Ishikawa (cell line): ENCODE measurements around the gene TRAF3IP1.

Source experiments
- CEBPB ChIP-seq: IDR thresholded peaks from 2 replicates; pipeline ENCODE4 v1.6.1; 2012
- CREB1 ChIP-seq: IDR thresholded peaks from 2 replicates; pipeline ENCODE4 v1.6.1; 2012; ENCODE audit warnings: low read depth
- EGR1 ChIP-seq: IDR thresholded peaks from 2 replicates; pipeline ENCODE4 v1.6.1; 2012
- EP300 ChIP-seq: IDR thresholded peaks from 2 replicates; pipeline ENCODE4 v1.6.1; 2012; ENCODE audit warnings: borderline replicate concordance
- FOXM1 ChIP-seq: IDR thresholded peaks from 2 replicates; pipeline ENCODE4 v1.6.1; 2012; ENCODE audit warnings: low read depth, borderline replicate concordance
- NFIC ChIP-seq: IDR thresholded peaks from 2 replicates; pipeline ENCODE4 v1.6.1; 2012
- RAD21 ChIP-seq: IDR thresholded peaks from 2 replicates; pipeline ENCODE4 v1.6.1; 2012; ENCODE audit warnings: low read depth
- TAF1 ChIP-seq: IDR thresholded peaks from 2 replicates; pipeline ENCODE4 v1.6.1; 2012; ENCODE audit warnings: low read depth, mild to moderate bottlenecking
- TCF12 ChIP-seq: IDR thresholded peaks from 2 replicates; pipeline ENCODE4 v1.6.1; 2012; ENCODE audit warnings: low read depth
- TEAD4 ChIP-seq: IDR thresholded peaks from 2 replicates; pipeline ENCODE4 v1.6.1; 2012
- USF1 ChIP-seq: IDR thresholded peaks from 2 replicates; pipeline ENCODE4 v1.6.1; 2012
- YY1 ChIP-seq: IDR thresholded peaks from 2 replicates; pipeline ENCODE4 v1.6.1; 2012; ENCODE audit warnings: low read depth
- ZBTB7A ChIP-seq: IDR thresholded peaks from 2 replicates; pipeline ENCODE4 v1.6.1; 2012; ENCODE audit warnings: low read depth
- TF ChIP-seq, protein P1 (sequence below): IDR thresholded peaks from 2 replicates; pipeline ENCODE4 v1.6.1; 2012
- TF ChIP-seq, protein P2 (sequence below): IDR thresholded peaks from 2 replicates; pipeline ENCODE4 v1.6.1; 2012; ENCODE audit warnings: low read depth, mild to moderate bottlenecking

The TRAF3IP1 gene

GRCh38 chr2:238288650-238289573 is 31.4 kb upstream of the TRAF3IP1 start:
- TF ChIP-seq TEAD4, result no peak
- 0 out of 2 replicates have a peak, but pooled peaks have one; percentile 2 for TF ChIP-seq USF1
- peak; percentile 56 for TF ChIP-seq EGR1
- no peak; the same call in 1 of the 2 replicates for TF ChIP-seq CEBPB
- TF ChIP-seq YY1, result peak; percentile 86
- no peak for TF ChIP-seq ZBTB7A
- TF ChIP-seq NFIC, result 0 out of 2 replicates have a peak, but pooled peaks have one; percentile 15
- peak; percentile 67 for TF ChIP-seq CREB1
- peak; percentile 67 for TF ChIP-seq TAF1
- TF ChIP-seq, protein P1, sequence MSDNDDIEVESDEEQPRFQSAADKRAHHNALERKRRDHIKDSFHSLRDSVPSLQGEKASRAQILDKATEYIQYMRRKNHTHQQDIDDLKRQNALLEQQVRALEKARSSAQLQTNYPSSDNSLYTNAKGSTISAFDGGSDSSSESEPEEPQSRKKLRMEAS, result peak; percentile 98
- TF ChIP-seq, protein P2, sequence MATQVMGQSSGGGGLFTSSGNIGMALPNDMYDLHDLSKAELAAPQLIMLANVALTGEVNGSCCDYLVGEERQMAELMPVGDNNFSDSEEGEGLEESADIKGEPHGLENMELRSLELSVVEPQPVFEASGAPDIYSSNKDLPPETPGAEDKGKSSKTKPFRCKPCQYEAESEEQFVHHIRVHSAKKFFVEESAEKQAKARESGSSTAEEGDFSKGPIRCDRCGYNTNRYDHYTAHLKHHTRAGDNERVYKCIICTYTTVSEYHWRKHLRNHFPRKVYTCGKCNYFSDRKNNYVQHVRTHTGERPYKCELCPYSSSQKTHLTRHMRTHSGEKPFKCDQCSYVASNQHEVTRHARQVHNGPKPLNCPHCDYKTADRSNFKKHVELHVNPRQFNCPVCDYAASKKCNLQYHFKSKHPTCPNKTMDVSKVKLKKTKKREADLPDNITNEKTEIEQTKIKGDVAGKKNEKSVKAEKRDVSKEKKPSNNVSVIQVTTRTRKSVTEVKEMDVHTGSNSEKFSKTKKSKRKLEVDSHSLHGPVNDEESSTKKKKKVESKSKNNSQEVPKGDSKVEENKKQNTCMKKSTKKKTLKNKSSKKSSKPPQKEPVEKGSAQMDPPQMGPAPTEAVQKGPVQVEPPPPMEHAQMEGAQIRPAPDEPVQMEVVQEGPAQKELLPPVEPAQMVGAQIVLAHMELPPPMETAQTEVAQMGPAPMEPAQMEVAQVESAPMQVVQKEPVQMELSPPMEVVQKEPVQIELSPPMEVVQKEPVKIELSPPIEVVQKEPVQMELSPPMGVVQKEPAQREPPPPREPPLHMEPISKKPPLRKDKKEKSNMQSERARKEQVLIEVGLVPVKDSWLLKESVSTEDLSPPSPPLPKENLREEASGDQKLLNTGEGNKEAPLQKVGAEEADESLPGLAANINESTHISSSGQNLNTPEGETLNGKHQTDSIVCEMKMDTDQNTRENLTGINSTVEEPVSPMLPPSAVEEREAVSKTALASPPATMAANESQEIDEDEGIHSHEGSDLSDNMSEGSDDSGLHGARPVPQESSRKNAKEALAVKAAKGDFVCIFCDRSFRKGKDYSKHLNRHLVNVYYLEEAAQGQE, result no peak
- TF ChIP-seq FOXM1, result 0 out of 2 replicates have a peak, but pooled peaks have one; percentile 37
- TF ChIP-seq EP300, result peak; percentile 41; the same call in 1 of the 2 replicates
- no peak for TF ChIP-seq RAD21

- no peak for TF ChIP-seq EGR1
- TF ChIP-seq RAD21, result no peak
- no peak for TF ChIP-seq YY1
These were observed 30.7 kb upstream of the TRAF3IP1 start for GRCh38 chr2:238289574-238289973.

DNA sequence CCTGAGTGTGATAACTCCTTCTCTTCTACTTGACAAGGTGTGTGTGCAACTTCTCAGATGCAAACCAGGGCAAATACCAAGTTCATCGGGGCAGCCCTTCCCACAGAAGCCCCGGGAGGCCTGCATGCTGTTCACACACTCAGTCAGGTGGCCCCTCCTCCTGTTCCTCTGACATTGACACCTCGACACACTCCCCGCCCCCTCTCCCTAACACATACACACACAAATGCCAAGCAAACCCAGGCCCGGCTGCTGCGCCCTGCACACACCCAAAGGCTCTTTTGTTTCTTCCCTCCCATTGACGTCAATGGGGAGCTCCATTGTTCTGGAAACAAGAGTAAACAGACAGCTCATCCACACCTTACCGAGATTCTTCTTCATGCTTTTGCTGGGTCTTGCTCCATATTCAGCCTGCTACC is 30.2 kb upstream of the TRAF3IP1 start:
- TF ChIP-seq, protein P1, result peak; percentile 78
- TF ChIP-seq TEAD4, result peak; percentile 58
- TF ChIP-seq TAF1, result no peak
- peak; percentile 66 for TF ChIP-seq EP300
- TF ChIP-seq, protein P2, result no peak
- TF ChIP-seq USF1, result peak; percentile 66
- TF ChIP-seq NFIC, result 0 out of 2 replicates have a peak, but pooled peaks have one; percentile 28
- TF ChIP-seq YY1, result no peak
- peak; percentile 76; the same call in 1 of the 2 replicates for TF ChIP-seq TCF12
- no peak for TF ChIP-seq FOXM1
- TF ChIP-seq ZBTB7A, result no peak
- TF ChIP-seq CEBPB, result no peak
- TF ChIP-seq CREB1, result peak; percentile 54; the same call in 1 of the 2 replicates
- TF ChIP-seq RAD21, result no peak

GRCh38 chr2:238290715-238291549 is 29.4 kb upstream of the TRAF3IP1 start:
- no peak for TF ChIP-seq ZBTB7A
- TF ChIP-seq CREB1, result no peak
- TF ChIP-seq USF1, result no peak
- no peak for TF ChIP-seq EGR1
- TF ChIP-seq EP300, result no peak
- no peak for TF ChIP-seq CEBPB
- no peak for TF ChIP-seq TEAD4
- no peak for TF ChIP-seq TCF12
- TF ChIP-seq, protein P2, result no peak
- TF ChIP-seq TAF1, result no peak
- no peak for TF ChIP-seq NFIC
- TF ChIP-seq FOXM1, result no peak
- no peak for TF ChIP-seq RAD21
- TF ChIP-seq YY1, result no peak
- TF ChIP-seq, protein P1, result no peak
